HepG2 (cell line): ENCODE data around the gene PMVK. TPM values are rescaled to one million over a fixed set of nuclear protein-coding genes. Genes with fewer than 3 reads are reported as not detected.

ENCODE experiments used
- CAMTA2 ChIP-seq: sonication (generic); formaldehyde crosslinking; IDR thresholded peaks from 2 replicates; pipeline ENCODE4 v1.4.0; 2020; ENCODE audit warnings: mild to moderate bottlenecking, missing genetic modification reagents, borderline replicate concordance
- FOXC1 ChIP-seq: sonication (generic); formaldehyde crosslinking; IDR thresholded peaks from 2 replicates; pipeline ENCODE4 v1.8.0; 2022; ENCODE audit warnings: mild to moderate bottlenecking, missing genetic modification reagents, borderline replicate concordance
- GATAD1 ChIP-seq: IDR thresholded peaks from 2 replicates; pipeline ENCODE4 v1.6.1; 2016; ENCODE audit warnings: missing genetic modification reagents, missing compliant biosample characterization
- HOXA3 ChIP-seq: sonication (generic); formaldehyde crosslinking; IDR thresholded peaks from 2 replicates; pipeline ENCODE4 v1.5.0; 2020; ENCODE audit warnings: missing genetic modification reagents
- KAT8 ChIP-seq: IDR thresholded peaks from 2 replicates; pipeline ENCODE4 v1.6.1; 2016; ENCODE audit warnings: missing genetic modification reagents, missing compliant biosample characterization
- MIER2 ChIP-seq: IDR thresholded peaks from 2 replicates; pipeline ENCODE4 v1.6.1; 2016; ENCODE audit warnings: missing biosample characterization, missing genetic modification reagents
- MTA1 ChIP-seq: sonication (generic); formaldehyde crosslinking; IDR thresholded peaks from 2 replicates; pipeline ENCODE4 v1.4.0; 2020; ENCODE audit warnings: missing genetic modification reagents, mild to moderate bottlenecking, borderline replicate concordance
- MYC ChIP-seq: sonication (generic); formaldehyde crosslinking; IDR thresholded peaks from 2 replicates; pipeline ENCODE4 v1.9.0; 2021; ENCODE audit warnings: missing genetic modification reagents, borderline replicate concordance
- NCOA2 ChIP-seq: sonication (generic); formaldehyde crosslinking; IDR thresholded peaks from 2 replicates; pipeline ENCODE4 v1.8.0; 2022; ENCODE audit warnings: inconsistent platforms
- NR1H2 ChIP-seq: sonication (generic); formaldehyde crosslinking; IDR thresholded peaks from 2 replicates; pipeline ENCODE4 v1.8.1; 2022; ENCODE audit warnings: low read depth, missing genetic modification reagents, borderline replicate concordance
- SRF ChIP-seq: IDR thresholded peaks from 2 replicates; pipeline ENCODE4 v1.6.1; 2011; ENCODE audit warnings: mild to moderate bottlenecking, low read depth, low read length, moderate library complexity
- ZBTB42 ChIP-seq: sonication (generic); formaldehyde crosslinking; IDR thresholded peaks from 2 replicates; pipeline ENCODE4 v1.5.0; 2020; ENCODE audit warnings: mild to moderate bottlenecking, missing genetic modification reagents
- ZEB1 ChIP-seq: IDR thresholded peaks from 2 replicates; pipeline ENCODE4 v1.6.1; 2012; ENCODE audit warnings: mild to moderate bottlenecking, low read depth, inconsistent platforms; ENCODE audit not compliant: insufficient replicate concordance
- ZNF33B ChIP-seq: sonication (generic); formaldehyde crosslinking; IDR thresholded peaks from 2 replicates; pipeline ENCODE4 v1.5.1; 2020; ENCODE audit warnings: mild to moderate bottlenecking, missing genetic modification reagents
- ZNF343 ChIP-seq: sonication (generic); formaldehyde crosslinking; IDR thresholded peaks from 2 replicates; pipeline ENCODE4 v1.4.0; 2020; ENCODE audit warnings: mild to moderate bottlenecking, missing genetic modification reagents
- ZNF354B ChIP-seq: sonication (generic); formaldehyde crosslinking; IDR thresholded peaks from 2 replicates; pipeline ENCODE4 v1.8.0; 2022; ENCODE audit warnings: mild to moderate bottlenecking, missing genetic modification reagents
- ZNF772 ChIP-seq: sonication (generic); formaldehyde crosslinking; IDR thresholded peaks from 2 replicates; pipeline ENCODE4 v1.5.0; 2020; ENCODE audit warnings: mild to moderate bottlenecking, missing genetic modification reagents
- polyA plus RNA-seq, 8 experiments: library from polyadenylated mRNA; depleted of rRNA in 3 of 8; stranded (reverse) in 7 of 8; unstranded in 1 of 8; fragments of >200 nt; fragmentation: Illumina TruSeq in 4 of 8; extraction: Trizol in 4 of 8; gene quantifications; 2 replicates each; pipeline versions ENCODE4 v1.2.1 to v1.2.3, GENCODE V29; 2011 to 2016; ENCODE audit warnings: low read depth in 4 of 8, missing spikeins in 1 of 8, mixed read lengths in 1 of 8; ENCODE audit not compliant: insufficient read depth in 1 of 8
- total RNA-seq, 5 experiments: library from RNA; depleted of rRNA; stranded (reverse); fragments of >200 nt; fragmentation: Illumina TruSeq; extraction: Trizol; gene quantifications; 2 replicates each; pipeline ENCODE4 v1.2.3, GENCODE V29; 2016; ENCODE audit warnings: low read depth in 1 of 5
- TF ChIP-seq, protein P1 (sequence below): sonication (generic); formaldehyde crosslinking; conservative IDR thresholded peaks from 2 replicates; pipeline ENCODE4 v1.4.0; 2020; ENCODE audit warnings: missing genetic modification reagents
- TF ChIP-seq, protein P2 (sequence below): sonication (generic); formaldehyde crosslinking; IDR thresholded peaks from 2 replicates; pipeline ENCODE4 v1.8.0; 2022; ENCODE audit warnings: mild to moderate bottlenecking, missing genetic modification reagents; ENCODE audit not compliant: insufficient replicate concordance
- TF ChIP-seq, protein P3 (sequence below): sonication (generic); formaldehyde crosslinking; IDR thresholded peaks from 2 replicates; pipeline ENCODE4 v1.4.0; 2020; ENCODE audit warnings: missing genetic modification reagents
- TF ChIP-seq, protein P4 (sequence below): sonication (generic); formaldehyde crosslinking; IDR thresholded peaks from 2 replicates; pipeline ENCODE4 v1.8.0; 2022; ENCODE audit warnings: missing genetic modification reagents, mild to moderate bottlenecking, moderate library complexity, borderline replicate concordance

The PMVK gene
- total and polyA plus RNA-seq, 2 of the 13 experiments (the other 11 are each of a cell fraction or from before 2014, with no cell fraction given), result 3.9 to 12.6 TPM

DNA sequence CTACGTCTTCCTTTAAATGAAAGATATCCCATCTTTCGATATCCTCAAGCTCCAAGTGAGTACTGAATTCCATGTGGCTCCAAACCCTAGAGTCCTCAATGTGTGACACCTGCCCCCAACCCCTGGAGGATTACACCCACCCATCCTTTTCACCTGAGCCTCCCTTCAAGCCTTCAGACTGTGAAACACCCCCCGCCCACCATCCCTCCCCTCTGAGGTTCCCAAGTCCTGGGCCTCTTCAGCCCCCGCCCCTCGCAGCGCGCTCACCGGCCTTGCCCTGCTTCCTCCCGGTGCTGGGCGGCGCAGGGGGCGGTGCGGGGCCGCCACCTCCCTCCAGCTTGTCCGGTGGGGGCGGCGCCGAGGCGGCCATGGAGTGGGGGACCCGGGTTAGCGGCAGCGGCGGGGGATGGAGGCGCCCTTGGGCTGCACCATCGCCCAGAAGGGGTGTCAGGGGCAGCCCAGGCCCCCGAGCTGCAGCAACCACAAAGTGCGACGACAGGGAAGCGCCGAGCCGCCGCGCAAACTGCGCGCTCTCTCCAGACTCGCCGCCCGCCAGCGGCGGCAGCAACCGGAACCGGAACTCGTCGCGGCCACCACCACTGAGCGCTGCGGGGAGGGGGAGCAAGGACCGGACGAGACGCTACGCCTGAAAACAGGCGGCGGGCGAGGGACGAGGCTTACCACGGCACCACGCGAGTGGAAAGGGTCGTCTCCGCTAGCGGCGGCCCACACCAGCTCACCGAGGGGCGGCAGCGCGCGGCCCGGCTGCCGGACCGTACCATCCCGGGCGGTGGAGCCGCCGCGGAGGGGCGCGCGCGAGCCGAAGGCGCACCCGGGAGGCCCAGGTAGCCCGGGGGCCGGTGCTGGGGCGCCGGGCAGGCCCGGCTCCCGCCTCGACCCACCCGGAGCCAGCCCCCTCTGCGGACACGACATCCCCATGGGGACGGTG, 25.0 kb upstream of the PMVK start, which contains the start of gene PYGO2 (continued):
- TF ChIP-seq, protein P1, sequence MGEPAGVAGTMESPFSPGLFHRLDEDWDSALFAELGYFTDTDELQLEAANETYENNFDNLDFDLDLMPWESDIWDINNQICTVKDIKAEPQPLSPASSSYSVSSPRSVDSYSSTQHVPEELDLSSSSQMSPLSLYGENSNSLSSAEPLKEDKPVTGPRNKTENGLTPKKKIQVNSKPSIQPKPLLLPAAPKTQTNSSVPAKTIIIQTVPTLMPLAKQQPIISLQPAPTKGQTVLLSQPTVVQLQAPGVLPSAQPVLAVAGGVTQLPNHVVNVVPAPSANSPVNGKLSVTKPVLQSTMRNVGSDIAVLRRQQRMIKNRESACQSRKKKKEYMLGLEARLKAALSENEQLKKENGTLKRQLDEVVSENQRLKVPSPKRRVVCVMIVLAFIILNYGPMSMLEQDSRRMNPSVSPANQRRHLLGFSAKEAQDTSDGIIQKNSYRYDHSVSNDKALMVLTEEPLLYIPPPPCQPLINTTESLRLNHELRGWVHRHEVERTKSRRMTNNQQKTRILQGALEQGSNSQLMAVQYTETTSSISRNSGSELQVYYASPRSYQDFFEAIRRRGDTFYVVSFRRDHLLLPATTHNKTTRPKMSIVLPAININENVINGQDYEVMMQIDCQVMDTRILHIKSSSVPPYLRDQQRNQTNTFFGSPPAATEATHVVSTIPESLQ, result peak; percentile 26; the same call in 1 of the 2 replicates
- TF ChIP-seq NR1H2 (CRISPR knock-in tag), result peak; percentile 81; the same call in 1 of the 2 replicates
- no peak; the same call in 1 of the 2 replicates for TF ChIP-seq ZNF33B (CRISPR knock-in tag)
- no peak for TF ChIP-seq MIER2 (CRISPR knock-in tag)
- TF ChIP-seq ZEB1, result no peak
- peak; percentile 83; the same call in 1 of the 2 replicates for TF ChIP-seq ZNF343
- TF ChIP-seq FOXC1 (CRISPR knock-in tag), result peak; percentile 72; the same call in 1 of the 2 replicates
- peak; percentile 79; the same call in 1 of the 2 replicates for TF ChIP-seq KAT8 (CRISPR knock-in tag)
- TF ChIP-seq NCOA2 (CRISPR knock-in tag), result peak; percentile 31; the same call in 1 of the 2 replicates
- peak; percentile 86; the same call in 1 of the 2 replicates for TF ChIP-seq MTA1 (CRISPR knock-in tag)
- TF ChIP-seq ZBTB42, result peak; percentile 70; the same call in 1 of the 2 replicates
- 0 out of 2 replicates have a peak, but pooled peaks have one; percentile 23 for TF ChIP-seq SRF
- TF ChIP-seq GATAD1 (CRISPR knock-in tag), result peak; percentile 83
- peak; percentile 89 for TF ChIP-seq ZNF772 (CRISPR knock-in tag)
- TF ChIP-seq, protein P2, sequence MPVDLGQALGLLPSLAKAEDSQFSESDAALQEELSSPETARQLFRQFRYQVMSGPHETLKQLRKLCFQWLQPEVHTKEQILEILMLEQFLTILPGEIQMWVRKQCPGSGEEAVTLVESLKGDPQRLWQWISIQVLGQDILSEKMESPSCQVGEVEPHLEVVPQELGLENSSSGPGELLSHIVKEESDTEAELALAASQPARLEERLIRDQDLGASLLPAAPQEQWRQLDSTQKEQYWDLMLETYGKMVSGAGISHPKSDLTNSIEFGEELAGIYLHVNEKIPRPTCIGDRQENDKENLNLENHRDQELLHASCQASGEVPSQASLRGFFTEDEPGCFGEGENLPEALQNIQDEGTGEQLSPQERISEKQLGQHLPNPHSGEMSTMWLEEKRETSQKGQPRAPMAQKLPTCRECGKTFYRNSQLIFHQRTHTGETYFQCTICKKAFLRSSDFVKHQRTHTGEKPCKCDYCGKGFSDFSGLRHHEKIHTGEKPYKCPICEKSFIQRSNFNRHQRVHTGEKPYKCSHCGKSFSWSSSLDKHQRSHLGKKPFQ (CRISPR knock-in tag), result peak; percentile 81
- TF ChIP-seq, protein P3, sequence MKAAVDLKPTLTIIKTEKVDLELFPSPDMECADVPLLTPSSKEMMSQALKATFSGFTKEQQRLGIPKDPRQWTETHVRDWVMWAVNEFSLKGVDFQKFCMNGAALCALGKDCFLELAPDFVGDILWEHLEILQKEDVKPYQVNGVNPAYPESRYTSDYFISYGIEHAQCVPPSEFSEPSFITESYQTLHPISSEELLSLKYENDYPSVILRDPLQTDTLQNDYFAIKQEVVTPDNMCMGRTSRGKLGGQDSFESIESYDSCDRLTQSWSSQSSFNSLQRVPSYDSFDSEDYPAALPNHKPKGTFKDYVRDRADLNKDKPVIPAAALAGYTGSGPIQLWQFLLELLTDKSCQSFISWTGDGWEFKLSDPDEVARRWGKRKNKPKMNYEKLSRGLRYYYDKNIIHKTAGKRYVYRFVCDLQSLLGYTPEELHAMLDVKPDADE (CRISPR knock-in tag), result 0 out of 2 replicates have a peak, but pooled peaks have one; percentile 76
- TF ChIP-seq MYC (CRISPR knock-in tag), result peak; percentile 69
- TF ChIP-seq HOXA3 (CRISPR knock-in tag), result peak; percentile 66
- 0 out of 2 replicates have a peak, but pooled peaks have one; percentile 76 for TF ChIP-seq ZNF354B (CRISPR knock-in tag)
- TF ChIP-seq, protein P4, sequence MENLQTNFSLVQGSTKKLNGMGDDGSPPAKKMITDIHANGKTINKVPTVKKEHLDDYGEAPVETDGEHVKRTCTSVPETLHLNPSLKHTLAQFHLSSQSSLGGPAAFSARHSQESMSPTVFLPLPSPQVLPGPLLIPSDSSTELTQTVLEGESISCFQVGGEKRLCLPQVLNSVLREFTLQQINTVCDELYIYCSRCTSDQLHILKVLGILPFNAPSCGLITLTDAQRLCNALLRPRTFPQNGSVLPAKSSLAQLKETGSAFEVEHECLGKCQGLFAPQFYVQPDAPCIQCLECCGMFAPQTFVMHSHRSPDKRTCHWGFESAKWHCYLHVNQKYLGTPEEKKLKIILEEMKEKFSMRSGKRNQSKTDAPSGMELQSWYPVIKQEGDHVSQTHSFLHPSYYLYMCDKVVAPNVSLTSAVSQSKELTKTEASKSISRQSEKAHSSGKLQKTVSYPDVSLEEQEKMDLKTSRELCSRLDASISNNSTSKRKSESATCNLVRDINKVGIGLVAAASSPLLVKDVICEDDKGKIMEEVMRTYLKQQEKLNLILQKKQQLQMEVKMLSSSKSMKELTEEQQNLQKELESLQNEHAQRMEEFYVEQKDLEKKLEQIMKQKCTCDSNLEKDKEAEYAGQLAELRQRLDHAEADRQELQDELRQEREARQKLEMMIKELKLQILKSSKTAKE (CRISPR knock-in tag), result peak; percentile 69; the same call in 1 of the 2 replicates
- TF ChIP-seq CAMTA2 (CRISPR knock-in tag), result 0 out of 2 replicates have a peak, but pooled peaks have one; percentile 12
